ENCODE measurements around the gene PCGF6. TPM values are rescaled to one million over a fixed set of nuclear protein-coding genes. Genes with fewer than 3 reads are reported as not detected.

Gene PCGF6
- total RNA-seq, 1 donor from 2014 or later: 21.5 TPM

- Mint-ChIP-seq H3K36me3 (ENCODE audit: low read depth) (peaks cover 3% of the 10 kb centered on the region), H3K9me3 (no peaks in the 10 kb centered on the region), H3K4me1 (peaks cover 18% of the 10 kb centered on the region), H3K27ac (ENCODE audit: unreplicated experiment) (no peak overlapping the region), H3K4me3 (no peak overlapping the region), H3K27me3 (ENCODE audit: low read depth) (peaks cover 26% of the 10 kb centered on the region)
- no peak for DNase-seq (ENCODE audit: low read depth, low spot score)
- TF ChIP-seq CTCF (conservative IDR thresholded peaks at IDR 0.05): no peak
Measured at GRCh38 chr10:103284170-103284569, 66.8 kb downstream of the PCGF6 start.

GRCh38 chr10:103282961-103283360 lies 68.0 kb downstream of the PCGF6 start:
- Mint-ChIP-seq H3K27ac (ENCODE audit: unreplicated experiment) (no peak overlapping the region), H3K9me3 (no peaks in the 10 kb centered on the region), H3K4me3 (no peak overlapping the region), H3K36me3 (ENCODE audit: low read depth) (peaks cover 7% of the 10 kb centered on the region), H3K27me3 (ENCODE audit: low read depth) (peaks cover 38% of the 10 kb centered on the region), H3K4me1 (peaks cover 24% of the 10 kb centered on the region)
- DNase-seq (ENCODE audit: low read depth, low spot score): no peak
- TF ChIP-seq CTCF (conservative IDR thresholded peaks at IDR 0.05): no peak

- Mint-ChIP-seq H3K4me3 (peak overlapping the region; percentile 84), H3K27ac (ENCODE audit: unreplicated experiment) (peak overlapping the region; percentile 83)
Measured at GRCh38 chr10:103281753-103282152, 69.2 kb downstream of the PCGF6 start.

GRCh38 chr10:103280506-103280905 lies 70.4 kb downstream of the PCGF6 start:
- H3K27ac Mint-ChIP-seq (ENCODE audit: unreplicated experiment): no peak overlapping the region
- peaks cover 61% of the 10 kb centered on the region for H3K27me3 Mint-ChIP-seq (ENCODE audit: low read depth)
- TF ChIP-seq CTCF (conservative IDR thresholded peaks at IDR 0.05): no peak
- no peaks in the 10 kb centered on the region for H3K9me3 Mint-ChIP-seq
- H3K4me1 Mint-ChIP-seq: peaks cover 24% of the 10 kb centered on the region
- peaks cover 7% of the 10 kb centered on the region for H3K36me3 Mint-ChIP-seq (ENCODE audit: low read depth)
- DNase-seq (ENCODE audit: low read depth, low spot score): no peak
- H3K4me3 Mint-ChIP-seq: peak overlapping the region; percentile 35

More at GRCh38 chr10:103281753-103282152, 69.2 kb downstream of the PCGF6 start:
- TF ChIP-seq CTCF (conservative IDR thresholded peaks at IDR 0.05): no peak
- Mint-ChIP-seq H3K27me3 (ENCODE audit: low read depth) (peaks cover 48% of the 10 kb centered on the region), H3K9me3 (no peaks in the 10 kb centered on the region), H3K36me3 (ENCODE audit: low read depth) (peaks cover 7% of the 10 kb centered on the region), H3K4me1 (peaks cover 24% of the 10 kb centered on the region)
- DNase-seq (ENCODE audit: low read depth, low spot score): peak; percentile 50

GRCh38 chr10:103280031-103280430 lies 70.9 kb downstream of the PCGF6 start:
- Mint-ChIP-seq H3K36me3 (ENCODE audit: low read depth) (peaks cover 7% of the 10 kb centered on the region), H3K27ac (ENCODE audit: unreplicated experiment) (no peak overlapping the region), H3K4me3 (peak overlapping the region; percentile 43), H3K27me3 (ENCODE audit: low read depth) (peaks cover 66% of the 10 kb centered on the region), H3K9me3 (no peaks in the 10 kb centered on the region), H3K4me1 (peaks cover 24% of the 10 kb centered on the region)
- no peak for DNase-seq (ENCODE audit: low read depth, low spot score)
- TF ChIP-seq CTCF (conservative IDR thresholded peaks at IDR 0.05): no peak

All from neural crest cell (in vitro differentiated cells).